Astrocyte (in vitro differentiated cells and primary cell): Measurements from ENCODE around the gene ECE1.

ENCODE experiments used
- CTCF ChIP-seq: IDR thresholded peaks from 2 replicates; pipeline ENCODE4 v1.5.1; 2011; ENCODE audit warnings: low read depth, mild to moderate bottlenecking, inconsistent platforms, low read length, moderate library complexity; ENCODE audit not compliant: insufficient read depth
- EZH2 ChIP-seq: IDR thresholded peaks from 2 replicates; pipeline ENCODE4 v1.6.1; 2012; ENCODE audit warnings: mild to moderate bottlenecking, low read length, inconsistent platforms; ENCODE audit not compliant: insufficient read depth

- TF ChIP-seq CTCF: no peak
- TF ChIP-seq EZH2: no peak
Measured at GRCh38 chr1:21295002-21295401, 4.7 kb upstream of the ECE1 start.
